Heart left ventricle (tissue), 13 donors: ENCODE measurements around the gene CNTF.

Experiments used
- POLR2A ChIP-seq, 2 donors: fragments of 450-650 bp; IDR thresholded peaks; one replicate each; pipeline ENCODE4 v1.6.1; 2017; ENCODE audit warnings: antibody characterized with exemption in 2 of 2, mild to moderate bottlenecking in 2 of 2, moderate library complexity in 2 of 2
- TF ChIP-seq, protein P1 (sequence below), 12 donors: fragments of 200-600 bp; sonication (generic) in 4 of 12; IDR thresholded peaks; one replicate each; pipeline versions ENCODE4 v1.5.0 to v1.8.0; 2018 to 2022; ENCODE audit warnings: antibody characterized with exemption in 12 of 12, mild to moderate bottlenecking in 5 of 12
- donor health status: ischemic (EF 13 %, LVEDD 7.1; RV severe dilation, severe dysfunction).
- donor health status: DM: no; HTN: yes; CAD: no.
- donor health status: DM: no; HTN: no; CAD: no.
- donor health status: ischemic (EF 25% LVEDD 6.9; RV normal size, moderate dysfunction).
- donor health status: ischemic (EF 25% LVEDD 5.7; RV mildly dilated, moderate dysfunction).
- donor health status: ischemic (EF 35%, LVEDD 5.7; RV mildly dilated, moderate dysfunction).
- donor health status: nonischemic (EF 11% LVEDD 7.7; RV severe dilation, severe dysfunction).
- donor health status: DM: yes; HTN: yes; CAD: no.
- donor health status: PGD.
- donor health status: ischemic (EF 29% LVEDD 5.4; RV normal size, mild dysfunction).
- donor health status: nonischemic (EF 23%, LVEDD 6.1; RV moderate dilation, normal function).

DNA sequence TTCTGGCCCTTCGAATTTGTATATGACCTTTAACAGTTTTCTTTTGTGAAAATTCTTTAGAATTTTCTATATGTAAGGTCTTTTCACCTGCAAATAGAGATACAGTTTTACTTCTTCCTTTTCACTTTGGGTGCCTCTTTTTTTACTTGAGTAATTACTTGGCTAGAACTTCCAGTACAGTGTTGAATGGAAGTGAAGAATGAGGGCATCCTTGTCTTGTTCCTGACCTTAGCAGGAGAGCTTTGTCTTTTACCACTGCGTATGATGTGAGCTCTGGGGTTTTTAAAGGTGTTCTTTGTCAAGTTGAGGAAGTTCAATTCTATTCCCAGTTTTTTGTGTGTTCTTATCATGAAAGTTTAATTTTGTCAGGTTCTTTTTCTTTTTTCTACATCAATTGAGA lies 22.0 kb upstream of the CNTF start:
- no peak for TF ChIP-seq POLR2A (IDR thresholded peaks at IDR 0.05)
- TF ChIP-seq, protein P1, sequence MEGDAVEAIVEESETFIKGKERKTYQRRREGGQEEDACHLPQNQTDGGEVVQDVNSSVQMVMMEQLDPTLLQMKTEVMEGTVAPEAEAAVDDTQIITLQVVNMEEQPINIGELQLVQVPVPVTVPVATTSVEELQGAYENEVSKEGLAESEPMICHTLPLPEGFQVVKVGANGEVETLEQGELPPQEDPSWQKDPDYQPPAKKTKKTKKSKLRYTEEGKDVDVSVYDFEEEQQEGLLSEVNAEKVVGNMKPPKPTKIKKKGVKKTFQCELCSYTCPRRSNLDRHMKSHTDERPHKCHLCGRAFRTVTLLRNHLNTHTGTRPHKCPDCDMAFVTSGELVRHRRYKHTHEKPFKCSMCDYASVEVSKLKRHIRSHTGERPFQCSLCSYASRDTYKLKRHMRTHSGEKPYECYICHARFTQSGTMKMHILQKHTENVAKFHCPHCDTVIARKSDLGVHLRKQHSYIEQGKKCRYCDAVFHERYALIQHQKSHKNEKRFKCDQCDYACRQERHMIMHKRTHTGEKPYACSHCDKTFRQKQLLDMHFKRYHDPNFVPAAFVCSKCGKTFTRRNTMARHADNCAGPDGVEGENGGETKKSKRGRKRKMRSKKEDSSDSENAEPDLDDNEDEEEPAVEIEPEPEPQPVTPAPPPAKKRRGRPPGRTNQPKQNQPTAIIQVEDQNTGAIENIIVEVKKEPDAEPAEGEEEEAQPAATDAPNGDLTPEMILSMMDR (IDR thresholded peaks at IDR 0.05) = no peak
